ENCODE results near the gene VAMP1. TPM values are rescaled to one million over a fixed set of nuclear protein-coding genes. Genes with fewer than 3 reads are reported as not detected.

VAMP1 gene
- total RNA-seq, 2 donors from 2014 or later: 5.6 to 17.8 TPM

- H3K27me3 ChIP-seq (ENCODE audit: control insufficient read depth, insufficient read depth, low read length, poor library complexity, severe bottlenecking): no peaks in the 10 kb centered on the region
- H3K4me3 Mint-ChIP-seq: no peak within 1 kb of the TSS
- no peaks in the 10 kb centered on the region for H3K27me3 Mint-ChIP-seq (ENCODE audit: insufficient read depth)
- WGBS, 2 experiments (ENCODE audit: insufficient coverage in 1 of 2, insufficient read length in 1 of 2): 92 to 93% methylated on average over 7 to 16 of the region's 16 CpGs
- H3K36me3 ChIP-seq (ENCODE audit: control insufficient read depth, insufficient read depth, low read length): no peaks in the 10 kb centered on the region
- H3K9ac ChIP-seq (ENCODE audit: extremely low read depth, low read length, poor library complexity, severe bottlenecking): no peak within 1 kb of the TSS
- TF ChIP-seq CTCF (conservative IDR thresholded peaks at IDR 0.05): no peak
- no peak within 1 kb of the TSS for H3K4me3 ChIP-seq (ENCODE audit: low read length)
- H3K36me3 Mint-ChIP-seq (ENCODE audit: low read depth): no peaks in the 10 kb centered on the region
- H3K9me3 Mint-ChIP-seq: no peaks in the 10 kb centered on the region
- H3K4me1 ChIP-seq (ENCODE audit: control insufficient read depth, insufficient read depth, low read length): no peaks in the 10 kb centered on the region
- H3K9me3 ChIP-seq (ENCODE audit: control insufficient read depth, low read length): no peaks in the 10 kb centered on the region
- no peak within 1 kb of the TSS for H3K27ac ChIP-seq (ENCODE audit: low read depth, low read length)
- H3K27ac Mint-ChIP-seq: no peak within 1 kb of the TSS
- DNase-seq: no peak
- H3K4me1 Mint-ChIP-seq: peaks cover 15% of the 10 kb centered on the region
Measured at GRCh38 chr12:6444704-6445688, 25.5 kb downstream of the VAMP1 start, which contains the start of gene CD27. Gene CD27, plus strand, starts transcription at chr12:6444955. Its CDS starts 141 bp downstream, at chr12:6445096.

GRCh38 chr12:6444031-6444430 lies 26.4 kb downstream of the VAMP1 start:
- Histone ChIP-seq H3K36me3 (ENCODE audit: control insufficient read depth, insufficient read depth, low read length) (no peaks in the 10 kb centered on the region), H3K4me1 (ENCODE audit: control insufficient read depth, insufficient read depth, low read length) (no peaks in the 10 kb centered on the region), H3K27me3 (ENCODE audit: control insufficient read depth, insufficient read depth, low read length, poor library complexity, severe bottlenecking) (no peaks in the 10 kb centered on the region), H3K9me3 (ENCODE audit: control insufficient read depth, low read length) (no peaks in the 10 kb centered on the region), H3K9ac (ENCODE audit: extremely low read depth, low read length, poor library complexity, severe bottlenecking) (no peak overlapping the region), H3K27ac (ENCODE audit: low read depth, low read length) (no peak overlapping the region), H3K4me3 (ENCODE audit: low read length) (no peak overlapping the region)
- Mint-ChIP-seq H3K27ac (no peak overlapping the region), H3K27me3 (ENCODE audit: insufficient read depth) (no peaks in the 10 kb centered on the region), H3K4me1 (peaks cover 14% of the 10 kb centered on the region), H3K4me3 (no peak overlapping the region), H3K9me3 (no peaks in the 10 kb centered on the region), H3K36me3 (ENCODE audit: low read depth) (no peaks in the 10 kb centered on the region)
- no peak for TF ChIP-seq CTCF (conservative IDR thresholded peaks at IDR 0.05)
- DNase-seq: no peak
- WGBS, 2 experiments (ENCODE audit: insufficient coverage in 1 of 2, insufficient read length in 1 of 2): 91 to 100% methylated on average over 4 of the region's 4 CpGs

- Histone ChIP-seq H3K36me3 (ENCODE audit: control insufficient read depth, insufficient read depth, low read length) (no peaks in the 10 kb centered on the region), H3K9me3 (ENCODE audit: control insufficient read depth, low read length) (no peaks in the 10 kb centered on the region), H3K4me3 (ENCODE audit: low read length) (no peak overlapping the region), H3K27ac (ENCODE audit: low read depth, low read length) (no peak overlapping the region), H3K4me1 (ENCODE audit: control insufficient read depth, insufficient read depth, low read length) (no peaks in the 10 kb centered on the region), H3K27me3 (ENCODE audit: control insufficient read depth, insufficient read depth, low read length, poor library complexity, severe bottlenecking) (no peaks in the 10 kb centered on the region), H3K9ac (ENCODE audit: extremely low read depth, low read length, poor library complexity, severe bottlenecking) (no peak overlapping the region)
- Mint-ChIP-seq H3K4me1 (peaks cover 20% of the 10 kb centered on the region), H3K36me3 (ENCODE audit: low read depth) (no peaks in the 10 kb centered on the region), H3K9me3 (no peaks in the 10 kb centered on the region), H3K4me3 (no peak overlapping the region), H3K27ac (no peak overlapping the region), H3K27me3 (ENCODE audit: insufficient read depth) (no peaks in the 10 kb centered on the region)
- whole genome bisulfite sequencing, 2 experiments (ENCODE audit: insufficient coverage in 1 of 2, insufficient read length in 1 of 2): 75 to 77% methylated on average over 9 of the region's 9 CpGs
- no peak for TF ChIP-seq CTCF (conservative IDR thresholded peaks at IDR 0.05)
- peak; percentile 62 for DNase-seq
Measured at GRCh38 chr12:6443361-6443983, 27.0 kb downstream of the VAMP1 start.

Measured in endodermal cell (in vitro differentiated cells).